K562 (cell line): ENCODE measurements around the gene HDHD5. TPM values are rescaled to one million over a fixed set of nuclear protein-coding genes. Genes with fewer than 3 reads are reported as not detected.
A peak's percentile ranks its signal among the peaks of the same experiment; 100 is the strongest.

Experiments
- ATAC-seq: fragments of 200-7000 bp; cut with Tn5 transposase; 3 replicates; pipeline ENCODE4 v1.9.1; 2020; ENCODE audit warnings: moderate library complexity
- BruUV-seq: library from RNA; stranded (reverse); fragments of 400-500 nt; replicated peaks from 2 replicates; lab custom pipeline; 2021; lab: Mats Ljungman, UMichigan
- CTCF ChIA-PET: fragments of 300-600 bp; formaldehyde crosslinking; extraction: SDS; loops from one replicate; lab custom pipeline; 2021; ENCODE audit warnings: low intra/inter-chr PET ratio; lab: Yijun Ruan, JAX
- POLR2A ChIA-PET: fragments of 300-600, 350-650 bp; sonication (Branson Sonifier 250); formaldehyde crosslinking; extraction: SDS; loops from one replicate; lab custom pipeline; 2021; ENCODE audit warnings: antibody characterized with exemption, inconsistent platforms; lab: Yijun Ruan, JAX
- DNase-seq, 4 experiments: peaks; one replicate each; pipeline versions ENCODE4 v3.0.0 to v3.0.0-alpha.2; 2011 to 2018; ENCODE audit warnings: low spot score in 3 of 4, mixed read lengths in 3 of 4; ENCODE audit errors: extremely low read depth in 1 of 4
- FAIRE-seq: peaks from 2 replicates; lab custom pipeline; 2011; peaks lifted over from hg19 to GRCh38; lab: Jason Lieb, UNC
- H2AFZ ChIP-seq: 2 replicates; pipeline ENCODE4 v1.6.0; 2011; ENCODE audit warnings: low read depth, low read length, control low read depth, inconsistent platforms
- H3K27ac ChIP-seq: fragments of 200-600 bp; 3 replicates; pipeline ENCODE4 v1.8.0; 2011; ENCODE audit warnings: low read depth, mild to moderate bottlenecking, control low read depth, inconsistent platforms, low read length, moderate library complexity, mixed read lengths; ENCODE audit errors: extremely low read depth
- H3K27me3 ChIP-seq, 2 experiments: fragments of 300-600 bp in 1 of 2; 2 replicates in 1 of 2; 3 replicates in 1 of 2; pipeline versions ENCODE4 v1.6.0 to v1.8.0; 2011; ENCODE audit warnings: inconsistent platforms in 2 of 2, low read length in 2 of 2, mild to moderate bottlenecking in 1 of 2, mixed read lengths in 1 of 2, moderate library complexity in 1 of 2; ENCODE audit not compliant: control insufficient read depth in 2 of 2, insufficient read depth in 2 of 2
- H3K36me3 ChIP-seq: fragments of 300-600 bp; 3 replicates; pipeline ENCODE4 v1.8.0; 2011; ENCODE audit warnings: mild to moderate bottlenecking, low read length, inconsistent platforms; ENCODE audit not compliant: control insufficient read depth, insufficient read depth
- H3K4me1 ChIP-seq, 2 experiments: fragments of 200-600 bp in 1 of 2; replicated peaks in 1 of 2; 2 replicates in 1 of 2; 3 replicates in 1 of 2; pipeline versions ENCODE4 v1.5.1 to v1.8.0; 2011; ENCODE audit warnings: inconsistent platforms in 2 of 2, low read length in 2 of 2, mild to moderate bottlenecking in 1 of 2, mixed read lengths in 1 of 2, moderate library complexity in 1 of 2; ENCODE audit not compliant: control insufficient read depth in 2 of 2, insufficient read depth in 2 of 2
- H3K4me2 ChIP-seq: 2 replicates; pipeline ENCODE4 v1.6.1; 2011; ENCODE audit warnings: low read length, control low read depth, inconsistent platforms, mixed read lengths; ENCODE audit not compliant: insufficient read depth
- H3K4me3 ChIP-seq: fragments of 200-600 bp; sonication (generic), shearing (Covaris generic); 2 replicates; pipeline ENCODE4 v1.5.1; 2016; ENCODE audit warnings: control low read depth, inconsistent platforms
- H3K79me2 ChIP-seq: fragments of 200-600 bp; 3 replicates; pipeline ENCODE4 v1.8.0; 2011; ENCODE audit warnings: low read length, inconsistent platforms; ENCODE audit not compliant: control insufficient read depth, insufficient read depth
- H3K9ac ChIP-seq, 2 experiments: 2 replicates each; pipeline versions ENCODE4 v1.6.0 to v1.6.1; 2011; ENCODE audit warnings: low read depth in 2 of 2, low read length in 2 of 2, control low read depth in 1 of 2, inconsistent platforms in 1 of 2, mild to moderate bottlenecking in 1 of 2, mixed read lengths in 1 of 2; ENCODE audit not compliant: insufficient read depth in 1 of 2
- H3K9me1 ChIP-seq: one replicate; pipeline ENCODE4 v1.6.0; 2011; ENCODE audit warnings: inconsistent platforms, mild to moderate bottlenecking, low read length, moderate library complexity; ENCODE audit not compliant: control insufficient read depth, insufficient read depth
- H3K9me3 ChIP-seq: replicated peaks from 2 replicates; pipeline ENCODE4 v1.5.1; 2011; ENCODE audit warnings: low read depth, low read length, inconsistent platforms; ENCODE audit not compliant: control insufficient read depth, insufficient read depth
- H4K20me1 ChIP-seq: replicated peaks from 2 replicates; pipeline ENCODE4 v1.6.1; 2011; ENCODE audit warnings: low read length, inconsistent platforms, mixed read lengths; ENCODE audit not compliant: control insufficient read depth, insufficient read depth
- MBD1 ChIP-seq: fragments of 250-450 bp; sonication (Bioruptor Pico); IDR thresholded peaks from 2 replicates; pipeline ENCODE4 v1.8.0; 2022; ENCODE audit warnings: inconsistent platforms
- MITF ChIP-seq: IDR thresholded peaks from 2 replicates; pipeline ENCODE4 v1.6.1; 2014; ENCODE audit warnings: antibody characterized with exemption
- PHF20 ChIP-seq: fragments of 450-650 bp; IDR thresholded peaks from 2 replicates; pipeline ENCODE4 v1.6.1; 2018; ENCODE audit not compliant: partially characterized antibody
- RREB1 ChIP-seq: fragments of 250-450 bp; sonication (Bioruptor Pico); IDR thresholded peaks from 2 replicates; pipeline ENCODE4 v1.4.0; 2020
- TEAD4 ChIP-seq, 2 experiments: sonication (generic) in 1 of 2; formaldehyde crosslinking in 1 of 2; IDR thresholded peaks; 2 replicates each; pipeline versions ENCODE4 v1.6.1 to v1.8.0; 2012 to 2022; ENCODE audit warnings: borderline replicate concordance in 1 of 2, inconsistent platforms in 1 of 2, low read length in 1 of 2, mild to moderate bottlenecking in 1 of 2, missing genetic modification reagents in 1 of 2
- ZNF699 ChIP-seq: fragments of 250-450 bp; sonication (Bioruptor Pico); IDR thresholded peaks from 2 replicates; pipeline ENCODE4 v1.8.0; 2021; ENCODE audit warnings: mild to moderate bottlenecking, moderate library complexity; ENCODE audit not compliant: insufficient replicate concordance
- WGBS: fragments of 100-300 bp; shearing (Covaris generic); methylation state at CpG from one replicate; pipeline ENCODE4 v1.1.6; 2016; ENCODE audit warnings: low coverage, mixed read lengths; ENCODE audit not compliant: insufficient coverage; ENCODE audit errors: missing lambda C conversion rate; 5-methylcytosine and 5-hydroxymethylcytosine counted together
- in situ Hi-C: fragments of 300-500 bp; cut with MboI; formaldehyde crosslinking; loops from 4 replicates; pipeline ENCODE4 v1.15.0; 2018; ENCODE audit warnings: inconsistent platforms, mixed read lengths
- intact Hi-C: fragments of 100-400 bp; cut with micrococcal nuclease; formaldehyde crosslinking; loops from 2 replicates; pipeline ENCODE4 v1.14.2; 2022
- polyA plus RNA-seq, 8 experiments: library from polyadenylated mRNA; depleted of rRNA in 4 of 8; stranded (reverse) in 5 of 8; unstranded in 3 of 8; fragments of >200 nt; fragmentation: Nextera tagmentation in 2 of 8; fragmentation: Illumina TruSeq in 1 of 8; extraction: Ambion mirVana in 2 of 8; extraction: Trizol in 1 of 8; gene quantifications; 2 replicates each; pipeline versions ENCODE4 v1.2.1 to v1.2.3, GENCODE V29; 2011 to 2014; ENCODE audit warnings: inconsistent platforms in 1 of 8, missing spikeins in 1 of 8
- total RNA-seq, 7 experiments: library from RNA; depleted of rRNA in 6 of 7; stranded (reverse); fragments of >200 nt in 6 of 7; fragmentation: Illumina TruSeq in 2 of 7; extraction: Trizol in 2 of 7; gene quantifications; 2 replicates each; pipeline versions ENCODE4 v1.2.1 to v1.2.3, GENCODE V29; 2011 to 2021; ENCODE audit warnings: low replicate concordance in 1 of 7
- TF ChIP-seq, protein P1 (sequence below): fragments of 200-400 bp; formaldehyde crosslinking; IDR thresholded peaks from 2 replicates; pipeline ENCODE4 v1.6.1; 2017; ENCODE audit warnings: mild to moderate bottlenecking, low read depth, low read length, moderate library complexity

The HDHD5 gene
- total and polyA plus RNA-seq, 9 of the 15 experiments (the other 6 are each of a cell fraction or from before 2014, with no cell fraction given), result 1.6 to 36.6 (median 24.2) TPM

DNA sequence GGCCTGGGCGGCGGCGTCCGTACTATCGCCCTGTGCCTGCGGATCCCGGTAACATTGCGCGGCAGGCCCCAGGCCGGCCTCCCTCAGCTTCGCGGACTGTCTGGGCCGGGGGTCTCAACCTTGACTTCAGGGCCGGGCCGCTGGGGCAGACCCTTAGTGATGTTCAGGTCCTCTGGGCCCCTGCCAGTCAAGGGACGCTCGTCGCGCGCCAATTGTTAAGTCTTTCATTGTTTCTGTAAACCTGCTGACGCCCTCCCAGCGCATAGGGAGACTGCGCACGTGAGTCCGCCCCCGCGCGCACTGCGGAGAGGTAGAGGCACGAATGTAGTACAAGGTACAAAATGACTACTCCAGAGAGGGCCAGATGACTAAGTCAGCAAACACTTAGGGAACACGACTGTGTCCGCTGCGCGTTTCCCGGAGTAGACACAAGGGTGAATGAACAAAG lies 451 bp upstream of the HDHD5 start:
- ATAC-seq (no peak), DNase-seq (no peak)
- Histone ChIP-seq H3K9ac (no peak overlapping the region), H3K9me1 (no peaks in the 10 kb centered on the region), H3K9me3 (no peaks in the 10 kb centered on the region), H3K4me1 (peaks cover 12 to 23% of the 10 kb centered on the region in 2 experiments; a peak in 4 of 5 replicates), H3K79me2 (peaks cover 12% of the 10 kb centered on the region), H3K36me3 (peaks cover 7% of the 10 kb centered on the region; the same call in 2 of the 3 replicates), H3K4me2 (peak overlapping the region; percentile 86; the same call in 1 of the 2 replicates), H2AFZ (peak overlapping the region; percentile 85)
- CTCF ChIA-PET, result no interaction called here
- intact Hi-C loops, result no loop called here
- BruUV-seq, result no TSS peak
- 77% methylated on average over 24 of the region's 35 CpGs for WGBS
- TF ChIP-seq, protein P1, sequence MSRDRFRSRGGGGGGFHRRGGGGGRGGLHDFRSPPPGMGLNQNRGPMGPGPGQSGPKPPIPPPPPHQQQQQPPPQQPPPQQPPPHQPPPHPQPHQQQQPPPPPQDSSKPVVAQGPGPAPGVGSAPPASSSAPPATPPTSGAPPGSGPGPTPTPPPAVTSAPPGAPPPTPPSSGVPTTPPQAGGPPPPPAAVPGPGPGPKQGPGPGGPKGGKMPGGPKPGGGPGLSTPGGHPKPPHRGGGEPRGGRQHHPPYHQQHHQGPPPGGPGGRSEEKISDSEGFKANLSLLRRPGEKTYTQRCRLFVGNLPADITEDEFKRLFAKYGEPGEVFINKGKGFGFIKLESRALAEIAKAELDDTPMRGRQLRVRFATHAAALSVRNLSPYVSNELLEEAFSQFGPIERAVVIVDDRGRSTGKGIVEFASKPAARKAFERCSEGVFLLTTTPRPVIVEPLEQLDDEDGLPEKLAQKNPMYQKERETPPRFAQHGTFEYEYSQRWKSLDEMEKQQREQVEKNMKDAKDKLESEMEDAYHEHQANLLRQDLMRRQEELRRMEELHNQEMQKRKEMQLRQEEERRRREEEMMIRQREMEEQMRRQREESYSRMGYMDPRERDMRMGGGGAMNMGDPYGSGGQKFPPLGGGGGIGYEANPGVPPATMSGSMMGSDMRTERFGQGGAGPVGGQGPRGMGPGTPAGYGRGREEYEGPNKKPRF, result no peak
- no peak for TF ChIP-seq TEAD4 (IDR thresholded peaks at IDR 0.05; ENCODE audit: low read length)
- no peak for TF ChIP-seq TEAD4 (CRISPR knock-in tag; IDR thresholded peaks at IDR 0.05; ENCODE audit: borderline replicate concordance)
- peak; percentile 99 for TF ChIP-seq MBD1
- TF ChIP-seq PHF20, result peak; percentile 39
- TF ChIP-seq ZNF699, result no peak
- no peak for TF ChIP-seq MITF
- TF ChIP-seq RREB1 (CRISPR knock-in tag), result 0 out of 2 replicates have a peak, but pooled peaks have one; percentile 33
- TF ChIP-seq, all 486 proteins: peak for 3
- H3K4me3 ChIP-seq, result peak overlapping the region; percentile 60
- no peak for FAIRE-seq
- no peak overlapping the region; the same call in 2 of the 3 replicates for H3K27ac ChIP-seq
- in situ Hi-C loops, result no loop called here
- H3K27me3 ChIP-seq, result peaks cover 9 to 14% of the 10 kb centered on the region in 2 experiments; a peak in 3 of 5 replicates
- POLR2A ChIA-PET, result interaction anchor here (0.6 kb wide), 1 partner anchor 35 kb away, joined by 3 read pairs; no protein-coding TSS in a partner anchor
- peaks cover 3% of the 10 kb centered on the region for H4K20me1 ChIP-seq
